ENCODE results near the gene AUTS2. TPM values are rescaled to one million over a fixed set of nuclear protein-coding genes. Genes with fewer than 3 reads are reported as not detected.

Gene AUTS2
- polyA plus RNA-seq, 1 donor from 2014 or later: 97.3 TPM

DNA sequence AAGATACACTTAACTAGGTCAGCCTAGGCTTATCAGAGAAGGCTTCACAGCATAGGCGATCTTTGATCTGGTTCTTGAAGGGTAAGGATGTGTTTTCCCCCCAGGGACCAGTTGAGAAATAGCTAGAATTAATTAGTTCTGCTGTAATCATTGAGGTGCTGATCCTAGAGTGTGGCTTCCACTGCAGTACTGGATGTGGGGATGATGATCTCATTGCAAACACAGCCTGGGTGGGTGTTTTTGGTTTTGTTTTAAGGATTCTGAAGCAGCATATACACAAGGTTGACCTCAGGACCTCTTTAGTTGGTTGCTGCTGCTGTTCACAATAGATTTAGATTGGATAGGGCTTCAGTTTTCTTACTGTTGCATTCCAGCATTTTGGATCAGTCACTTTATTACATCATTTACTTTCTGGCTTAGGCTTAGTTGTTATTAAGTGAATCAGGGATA lies 159.7 kb downstream of the AUTS2 start:
- no peaks in the 10 kb centered on the region for H3K9me3 ChIP-seq (ENCODE audit: low read length)
- H3K27ac ChIP-seq (ENCODE audit: low read length): no peak overlapping the region
- no peaks in the 10 kb centered on the region for H3K27me3 ChIP-seq (ENCODE audit: insufficient read depth, low read depth, low read length)
- H3K36me3 ChIP-seq (ENCODE audit: insufficient read depth, low read length): no peaks in the 10 kb centered on the region
- no peak overlapping the region for H3K4me2 ChIP-seq (ENCODE audit: low read length)
- H3F3A ChIP-seq (ENCODE audit: insufficient read depth, low read length, poor library complexity, severe bottlenecking): no peaks in the 10 kb centered on the region
- H3K4me3 ChIP-seq (ENCODE audit: low read length): no peak overlapping the region
- H2AFZ ChIP-seq (ENCODE audit: low read depth, low read length): no peak overlapping the region
- H4K20me1 ChIP-seq (ENCODE audit: insufficient read depth): no peaks in the 10 kb centered on the region
- peaks cover 65% of the 10 kb centered on the region for H3K79me2 ChIP-seq (replicated peaks; ENCODE audit: insufficient read depth, low read length)
- TF ChIP-seq, protein P1, sequence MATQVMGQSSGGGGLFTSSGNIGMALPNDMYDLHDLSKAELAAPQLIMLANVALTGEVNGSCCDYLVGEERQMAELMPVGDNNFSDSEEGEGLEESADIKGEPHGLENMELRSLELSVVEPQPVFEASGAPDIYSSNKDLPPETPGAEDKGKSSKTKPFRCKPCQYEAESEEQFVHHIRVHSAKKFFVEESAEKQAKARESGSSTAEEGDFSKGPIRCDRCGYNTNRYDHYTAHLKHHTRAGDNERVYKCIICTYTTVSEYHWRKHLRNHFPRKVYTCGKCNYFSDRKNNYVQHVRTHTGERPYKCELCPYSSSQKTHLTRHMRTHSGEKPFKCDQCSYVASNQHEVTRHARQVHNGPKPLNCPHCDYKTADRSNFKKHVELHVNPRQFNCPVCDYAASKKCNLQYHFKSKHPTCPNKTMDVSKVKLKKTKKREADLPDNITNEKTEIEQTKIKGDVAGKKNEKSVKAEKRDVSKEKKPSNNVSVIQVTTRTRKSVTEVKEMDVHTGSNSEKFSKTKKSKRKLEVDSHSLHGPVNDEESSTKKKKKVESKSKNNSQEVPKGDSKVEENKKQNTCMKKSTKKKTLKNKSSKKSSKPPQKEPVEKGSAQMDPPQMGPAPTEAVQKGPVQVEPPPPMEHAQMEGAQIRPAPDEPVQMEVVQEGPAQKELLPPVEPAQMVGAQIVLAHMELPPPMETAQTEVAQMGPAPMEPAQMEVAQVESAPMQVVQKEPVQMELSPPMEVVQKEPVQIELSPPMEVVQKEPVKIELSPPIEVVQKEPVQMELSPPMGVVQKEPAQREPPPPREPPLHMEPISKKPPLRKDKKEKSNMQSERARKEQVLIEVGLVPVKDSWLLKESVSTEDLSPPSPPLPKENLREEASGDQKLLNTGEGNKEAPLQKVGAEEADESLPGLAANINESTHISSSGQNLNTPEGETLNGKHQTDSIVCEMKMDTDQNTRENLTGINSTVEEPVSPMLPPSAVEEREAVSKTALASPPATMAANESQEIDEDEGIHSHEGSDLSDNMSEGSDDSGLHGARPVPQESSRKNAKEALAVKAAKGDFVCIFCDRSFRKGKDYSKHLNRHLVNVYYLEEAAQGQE (IDR thresholded peaks at IDR 0.05; ENCODE audit: borderline replicate concordance): no peak
- TF ChIP-seq RAD21 (conservative IDR thresholded peaks at IDR 0.05) (no peak), SMC3 (conservative IDR thresholded peaks at IDR 0.05; ENCODE audit: poor library complexity) (no peak), TAF1 (IDR thresholded peaks at IDR 0.05; ENCODE audit: low read depth) (no peak), POLR2AphosphoS5 (IDR thresholded peaks at IDR 0.05) (no peak), EP300 (conservative IDR thresholded peaks at IDR 0.05; ENCODE audit: poor library complexity, severe bottlenecking) (no peak), MXI1 (conservative IDR thresholded peaks at IDR 0.05; ENCODE audit: poor library complexity, severe bottlenecking) (no peak), EZH2 (IDR thresholded peaks at IDR 0.05; ENCODE audit: borderline replicate concordance, insufficient read depth, low read length, poor library complexity, severe bottlenecking) (no peak)
- TF ChIP-seq, protein P2, sequence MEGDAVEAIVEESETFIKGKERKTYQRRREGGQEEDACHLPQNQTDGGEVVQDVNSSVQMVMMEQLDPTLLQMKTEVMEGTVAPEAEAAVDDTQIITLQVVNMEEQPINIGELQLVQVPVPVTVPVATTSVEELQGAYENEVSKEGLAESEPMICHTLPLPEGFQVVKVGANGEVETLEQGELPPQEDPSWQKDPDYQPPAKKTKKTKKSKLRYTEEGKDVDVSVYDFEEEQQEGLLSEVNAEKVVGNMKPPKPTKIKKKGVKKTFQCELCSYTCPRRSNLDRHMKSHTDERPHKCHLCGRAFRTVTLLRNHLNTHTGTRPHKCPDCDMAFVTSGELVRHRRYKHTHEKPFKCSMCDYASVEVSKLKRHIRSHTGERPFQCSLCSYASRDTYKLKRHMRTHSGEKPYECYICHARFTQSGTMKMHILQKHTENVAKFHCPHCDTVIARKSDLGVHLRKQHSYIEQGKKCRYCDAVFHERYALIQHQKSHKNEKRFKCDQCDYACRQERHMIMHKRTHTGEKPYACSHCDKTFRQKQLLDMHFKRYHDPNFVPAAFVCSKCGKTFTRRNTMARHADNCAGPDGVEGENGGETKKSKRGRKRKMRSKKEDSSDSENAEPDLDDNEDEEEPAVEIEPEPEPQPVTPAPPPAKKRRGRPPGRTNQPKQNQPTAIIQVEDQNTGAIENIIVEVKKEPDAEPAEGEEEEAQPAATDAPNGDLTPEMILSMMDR (IDR thresholded peaks at IDR 0.05; ENCODE audit: poor library complexity, severe bottlenecking): no peak
- no peaks in the 10 kb centered on the region for H3K9me2 ChIP-seq (ENCODE audit: insufficient read depth, low read length)
- H3K9ac ChIP-seq (ENCODE audit: low read length): no peak overlapping the region

DNA sequence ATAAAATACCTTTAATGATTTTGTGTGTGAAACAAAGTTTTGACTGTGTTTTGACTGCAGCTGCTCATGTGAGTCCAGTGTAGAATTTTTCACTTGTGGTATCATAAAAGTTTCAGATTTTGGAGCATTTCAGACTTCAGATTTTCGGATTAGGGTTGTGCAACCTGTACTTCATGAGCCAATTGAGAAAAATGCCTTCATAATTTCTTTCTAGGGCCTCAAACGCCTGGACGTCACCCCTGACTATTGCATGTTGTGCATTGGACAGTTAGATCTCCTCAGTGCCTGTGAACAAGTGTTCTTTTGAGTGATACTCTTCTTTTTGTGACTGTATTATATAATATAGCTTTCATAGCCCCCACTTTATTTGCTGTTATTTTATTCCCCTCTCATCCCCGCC lies 161.1 kb downstream of the AUTS2 start:
- no peak overlapping the region for H3K4me3 ChIP-seq (ENCODE audit: low read length)
- H2AFZ ChIP-seq (ENCODE audit: low read depth, low read length): no peak overlapping the region
- no peaks in the 10 kb centered on the region for H3K27me3 ChIP-seq (ENCODE audit: insufficient read depth, low read depth, low read length)
- no peaks in the 10 kb centered on the region for H3K9me2 ChIP-seq (ENCODE audit: insufficient read depth, low read length)
- H4K20me1 ChIP-seq (ENCODE audit: insufficient read depth): no peaks in the 10 kb centered on the region
- no peak overlapping the region for H3K9ac ChIP-seq (ENCODE audit: low read length)
- no peaks in the 10 kb centered on the region for H3K36me3 ChIP-seq (ENCODE audit: insufficient read depth, low read length)
- H3K79me2 ChIP-seq (replicated peaks; ENCODE audit: insufficient read depth, low read length): peaks cover 65% of the 10 kb centered on the region
- H3K4me2 ChIP-seq (ENCODE audit: low read length): no peak overlapping the region
- no peaks in the 10 kb centered on the region for H3F3A ChIP-seq (ENCODE audit: insufficient read depth, low read length, poor library complexity, severe bottlenecking)
- no peaks in the 10 kb centered on the region for H3K9me3 ChIP-seq (ENCODE audit: low read length)
- TF ChIP-seq SMC3 (conservative IDR thresholded peaks at IDR 0.05; ENCODE audit: poor library complexity) (no peak), RAD21 (conservative IDR thresholded peaks at IDR 0.05) (no peak), MXI1 (conservative IDR thresholded peaks at IDR 0.05; ENCODE audit: poor library complexity, severe bottlenecking) (no peak), EZH2 (IDR thresholded peaks at IDR 0.05; ENCODE audit: borderline replicate concordance, insufficient read depth, low read length, poor library complexity, severe bottlenecking) (no peak), TAF1 (IDR thresholded peaks at IDR 0.05; ENCODE audit: low read depth) (no peak), EP300 (conservative IDR thresholded peaks at IDR 0.05; ENCODE audit: poor library complexity, severe bottlenecking) (no peak), POLR2AphosphoS5 (IDR thresholded peaks at IDR 0.05) (no peak)
- TF ChIP-seq, protein P1 (IDR thresholded peaks at IDR 0.05; ENCODE audit: borderline replicate concordance): no peak
- TF ChIP-seq, protein P2 (IDR thresholded peaks at IDR 0.05; ENCODE audit: poor library complexity, severe bottlenecking): no peak
- H3K27ac ChIP-seq (ENCODE audit: low read length): no peak overlapping the region
